NCI-H146 treated with DMSO at 0.1 percent for 48 hours (cell line): ENCODE results near the gene PKP2.
A peak's percentile ranks its signal among the peaks of the same experiment; 100 is the strongest.

Source experiments
- DNase-seq: peaks from one replicate; lab custom pipeline; 2025; ENCODE audit not compliant: unreplicated experiment; lab: John Stamatoyannopoulos, UW

PKP2 gene

DNA sequence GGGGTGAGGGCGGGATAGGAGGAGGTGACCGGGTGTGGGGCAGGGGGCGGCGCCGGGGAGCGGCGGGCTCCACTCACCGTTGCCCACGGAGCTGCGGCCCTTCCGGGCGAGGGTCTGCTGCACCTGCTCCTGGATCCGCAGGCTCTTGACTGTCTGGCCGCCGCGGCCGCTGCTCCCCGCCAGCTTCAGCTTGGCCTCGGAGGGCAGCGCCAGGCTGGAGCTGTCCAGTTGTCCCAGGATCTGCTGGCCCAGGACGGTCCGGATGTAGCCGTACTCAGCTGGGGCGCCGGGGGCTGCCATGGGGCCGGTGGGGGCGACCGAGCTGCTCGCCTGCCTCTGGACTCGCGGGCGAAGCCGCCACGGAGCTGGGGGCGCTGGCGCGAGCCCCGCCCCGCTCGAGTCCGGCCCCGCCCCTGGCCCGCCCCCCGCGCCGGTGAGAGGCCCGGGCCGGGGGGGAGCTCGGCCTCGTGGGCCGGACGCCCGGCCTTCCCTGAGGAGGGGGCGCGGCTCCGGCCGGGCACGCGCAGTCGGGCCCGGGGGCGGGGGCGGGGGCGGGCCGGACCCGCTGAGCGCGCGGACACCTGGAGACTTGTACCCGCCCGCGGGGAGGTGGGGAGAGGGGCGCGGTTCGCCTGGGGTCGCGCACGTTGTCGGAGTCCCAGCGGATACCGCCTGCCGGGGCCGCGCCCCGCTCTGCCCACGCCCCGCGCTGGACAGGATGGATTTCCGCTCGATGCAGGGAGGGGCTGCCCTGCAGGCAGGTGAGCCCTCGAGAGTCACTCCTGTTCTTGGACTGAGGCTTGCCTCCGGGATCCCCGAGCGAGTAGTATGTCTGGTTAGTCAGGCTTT lies at the start of gene PKP2:
TSS of gene PKP2 (minus strand) at position 346 of the 849 bp plus-strand sequence. CDS start at position 300, 46 bp downstream.
- peak; percentile 97 for DNase-seq

GRCh38 chr12:32944195-32944594 lies 47.6 kb upstream of the PKP2 start:
- no peak for DNase-seq

DNA sequence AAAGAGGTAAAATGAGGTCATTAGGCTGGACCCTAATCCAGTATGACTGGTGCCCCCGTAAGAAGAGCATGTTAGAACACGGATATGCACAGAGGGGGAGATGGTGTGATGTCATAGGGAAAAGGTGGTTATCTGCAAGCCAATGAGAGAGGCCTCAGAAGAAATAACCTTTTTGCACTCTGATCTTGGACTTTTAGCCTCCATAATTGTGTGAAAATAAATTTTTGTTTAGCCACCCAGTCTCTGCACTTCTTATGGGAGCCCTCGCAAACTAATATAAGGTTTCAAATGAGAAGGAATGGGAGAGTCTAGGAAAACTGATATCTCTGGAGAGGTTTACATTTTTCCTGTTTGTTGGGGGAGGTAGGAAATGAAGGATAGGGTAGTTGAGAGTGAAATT lies 43.2 kb upstream of the PKP2 start:
- no peak for DNase-seq

GRCh38 chr12:32926963-32927362 lies 30.4 kb upstream of the PKP2 start:
- DNase-seq, result no peak

GRCh38 chr12:32926356-32926755 lies 29.8 kb upstream of the PKP2 start:
- no peak for DNase-seq

GRCh38 chr12:32922546-32923297 lies 26.1 kb upstream of the PKP2 start:
- no peak for DNase-seq

DNA sequence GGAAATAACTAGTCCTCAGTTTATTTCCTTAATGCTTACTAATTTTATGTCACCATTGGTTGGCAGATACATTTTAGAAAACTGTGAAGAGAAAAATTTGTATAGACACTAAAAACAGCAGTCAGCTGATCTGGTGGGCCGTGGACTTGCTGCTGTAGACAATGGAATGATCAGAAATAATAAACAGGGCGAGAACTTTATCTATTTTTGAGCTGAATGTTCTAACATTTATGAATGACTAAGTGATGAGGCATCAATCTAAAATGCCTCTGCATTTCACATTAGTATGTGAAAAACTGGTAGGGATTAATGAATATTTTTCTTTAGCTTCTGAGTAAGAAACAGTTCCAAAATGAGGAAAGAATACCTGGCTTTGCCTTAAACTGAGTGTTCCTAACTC lies 24.8 kb upstream of the PKP2 start:
- DNase-seq, result no peak

- no peak for DNase-seq
Observed at GRCh38 chr12:32920506-32921085, 24.0 kb upstream of the PKP2 start.

DNA sequence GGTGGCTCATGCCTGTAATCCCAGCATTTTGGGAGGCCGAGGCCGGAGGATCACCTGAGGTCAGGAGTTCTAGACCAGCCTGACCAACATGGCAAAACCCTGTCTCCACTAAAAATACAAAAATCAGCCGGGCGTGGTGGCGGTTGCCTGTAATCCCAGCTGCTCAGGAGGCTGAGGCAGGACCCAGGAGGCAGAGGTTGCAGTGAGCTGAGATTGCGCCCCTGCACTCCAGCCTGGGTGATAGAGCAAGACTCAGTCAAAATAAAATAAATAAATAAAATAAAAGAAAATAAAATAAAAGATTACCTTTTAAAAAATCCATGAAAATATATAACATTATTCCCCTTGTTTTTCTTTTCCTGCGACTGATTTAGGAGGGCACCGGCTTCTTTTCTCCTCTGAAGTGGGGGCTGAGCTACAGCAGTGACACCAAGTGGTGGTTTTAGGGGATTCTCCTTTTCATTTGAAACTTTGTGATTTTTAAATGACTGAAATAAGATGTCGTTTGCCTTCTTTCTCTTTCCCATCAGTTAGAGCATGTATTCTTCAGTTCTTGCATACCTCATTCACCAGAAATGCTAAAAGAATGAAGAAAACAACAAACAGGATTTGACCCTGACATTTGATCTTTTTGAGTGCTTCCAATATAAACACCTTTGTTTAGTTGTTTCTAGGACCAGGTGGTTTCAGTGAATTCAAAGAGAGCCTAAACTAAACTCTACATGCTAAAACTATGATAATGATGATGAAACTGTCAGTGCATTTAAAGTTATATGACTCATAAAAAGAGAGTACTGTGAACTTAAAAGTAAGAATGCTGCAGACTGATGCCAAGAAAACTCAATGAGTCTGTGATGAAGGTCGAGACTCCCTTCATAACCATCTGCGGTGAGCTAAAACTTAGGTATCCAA lies 22.6 kb upstream of the PKP2 start:
- peak; percentile 55 for DNase-seq

DNA sequence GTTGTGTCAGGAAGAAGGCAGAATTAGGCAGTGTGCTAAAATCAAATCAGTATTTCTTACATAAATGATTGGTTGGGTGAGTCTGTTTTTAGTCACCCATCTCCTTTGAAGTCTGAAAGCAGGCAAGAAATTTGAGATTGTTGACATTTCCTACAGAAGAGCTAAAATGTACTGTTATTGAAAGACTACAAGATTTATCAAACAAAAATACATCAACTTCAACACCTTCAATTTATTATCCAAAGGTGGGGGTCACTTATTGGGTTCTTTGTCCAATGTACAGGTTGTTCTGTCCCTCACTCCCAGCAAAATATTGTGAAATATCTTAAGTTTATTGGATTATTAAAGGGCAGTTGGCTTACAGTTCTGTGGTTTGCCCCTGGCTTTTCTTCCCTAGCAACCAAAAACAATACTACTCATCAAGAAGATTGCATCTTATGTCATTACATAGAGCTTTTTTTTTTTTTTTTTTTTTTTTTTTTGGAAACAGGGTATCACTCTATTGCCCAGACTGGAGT lies 20.6 kb upstream of the PKP2 start:
- no peak for DNase-seq

- DNase-seq, result no peak
Observed at GRCh38 chr12:32907898-32908476, 11.4 kb upstream of the PKP2 start.

- no peak for DNase-seq
Observed at GRCh38 chr12:32907166-32907565, 10.6 kb upstream of the PKP2 start.

- no peak for DNase-seq
Observed at GRCh38 chr12:32906399-32907165, 10.0 kb upstream of the PKP2 start.

DNA sequence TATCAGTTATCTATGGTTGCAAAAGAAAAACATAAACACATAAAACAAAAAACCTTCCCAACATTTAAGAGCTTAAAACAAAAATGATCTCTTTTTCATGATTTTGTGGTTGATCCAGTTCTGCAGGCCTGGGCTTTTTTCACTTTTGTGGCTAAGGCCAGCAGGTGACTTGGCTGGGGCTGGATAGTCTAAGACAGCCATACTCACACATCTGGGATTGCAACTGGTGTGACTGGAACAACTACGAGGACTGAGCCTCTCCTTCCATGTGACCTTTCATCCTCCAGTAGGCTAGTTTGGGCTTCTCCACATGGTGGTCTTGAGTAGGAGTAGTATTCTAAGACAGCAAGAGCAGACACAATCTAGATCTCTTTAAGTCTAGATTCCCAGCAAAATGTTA lies 7.2 kb upstream of the PKP2 start:
- no peak for DNase-seq

- no peak for DNase-seq
Observed at GRCh38 chr12:32903318-32903717, 6.7 kb upstream of the PKP2 start.

DNA sequence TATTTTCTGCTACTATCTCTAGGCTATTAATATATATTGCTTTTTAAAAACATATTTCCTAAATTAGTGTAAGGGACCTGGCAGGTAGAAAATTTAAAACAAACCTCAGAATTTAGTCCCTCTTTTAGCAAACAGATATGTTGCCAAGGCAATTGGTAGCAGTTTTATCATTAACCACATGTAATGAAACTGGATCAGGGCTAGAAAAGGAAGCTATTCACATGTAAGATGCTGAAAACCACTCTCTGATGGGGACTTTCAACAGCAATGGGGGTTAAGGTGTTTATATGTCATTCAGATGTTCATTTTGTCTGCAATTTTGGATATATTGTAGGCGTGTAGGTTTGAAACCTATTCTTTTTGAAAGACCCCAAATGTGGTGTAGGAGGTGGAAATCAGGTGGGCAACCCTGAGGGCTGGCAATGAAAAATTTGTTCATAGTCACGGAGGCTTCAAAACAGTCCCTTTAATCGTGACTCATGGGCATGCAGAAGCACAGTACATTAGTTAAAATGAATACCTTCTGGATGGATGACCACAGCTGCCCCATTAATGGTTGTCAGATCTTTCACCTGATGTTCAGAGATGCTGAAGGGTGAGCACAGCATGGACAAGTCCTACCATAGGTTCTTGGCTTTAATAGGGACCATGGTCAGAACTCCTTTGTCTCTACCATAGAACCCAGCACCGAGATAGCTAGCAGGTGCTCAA lies 5.9 kb upstream of the PKP2 start:
- no peak for DNase-seq

DNA sequence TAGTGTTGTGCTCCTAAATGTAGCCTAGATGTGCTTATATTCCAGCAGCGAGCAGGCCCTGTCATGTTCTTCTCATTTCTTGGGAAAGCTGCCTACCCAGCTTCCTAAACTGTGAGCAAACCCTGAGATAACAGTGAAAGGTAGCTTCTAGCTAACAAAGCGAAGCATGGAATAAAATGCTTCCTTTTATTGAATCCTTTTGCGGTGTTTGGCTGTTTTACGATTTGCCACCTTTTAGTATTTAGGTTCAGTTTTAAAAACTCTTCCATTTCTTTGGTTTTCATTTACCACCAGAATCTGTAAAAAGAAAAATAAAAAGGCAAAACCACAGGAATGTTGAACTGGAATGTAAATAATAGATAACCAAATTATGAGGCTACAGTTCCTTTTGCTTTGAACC lies 5.0 kb upstream of the PKP2 start:
- DNase-seq, result no peak

- peak; percentile 58 for DNase-seq
Observed at GRCh38 chr12:32897687-32898573, 1.4 kb upstream of the PKP2 start.
